HEK293T (cell line): ENCODE data around the gene PSMD4.

ENCODE experiments used
- FOXK2 ChIP-seq: fragments of 450-650 bp; IDR thresholded peaks from 2 replicates; pipeline ENCODE4 v1.6.1; 2016; ENCODE audit warnings: mild to moderate bottlenecking
- SP1 ChIP-seq: fragments of 450-650 bp; IDR thresholded peaks from 2 replicates; pipeline ENCODE4 v1.6.1; 2017

GRCh38 chr1:151277249-151277648, 22.7 kb downstream of the PSMD4 start:
- TF ChIP-seq FOXK2 (no peak), SP1 (no peak)
